GM19467 (cell line): ENCODE measurements around the gene FMO1.
"Not testable (repeated sequence)": the region's sequence is repeated elsewhere in the genome, so short reads cannot be mapped to it uniquely, and the experiment has no call there.

Experiments
- ATAC-seq: cut with Tn5 transposase; IDR thresholded peaks from one replicate; pipeline ENCODE4 v1.9.1; 2021; ENCODE audit warnings: mild to moderate bottlenecking, moderate library complexity; ENCODE audit not compliant: unreplicated experiment

FMO1 gene

GRCh38 chr1:171248302-171248701, at the start of gene FMO1:
TSS of gene FMO1 (plus strand) at chr1:171248494. CDS start at chr1:171258088, 9,594 bp downstream.
- no peak for ATAC-seq

GRCh38 chr1:171204296-171204695, 44.0 kb upstream of the FMO1 start:
- ATAC-seq, result no peak

GRCh38 chr1:171206204-171206977, 41.9 kb upstream of the FMO1 start:
- ATAC-seq, result no peak

- no peak for ATAC-seq
Measured at GRCh38 chr1:171206978-171207355, 41.3 kb upstream of the FMO1 start.

- no peak for ATAC-seq
Measured at GRCh38 chr1:171207377-171207776, 40.9 kb upstream of the FMO1 start.

GRCh38 chr1:171210355-171210754, 37.9 kb upstream of the FMO1 start:
- no peak for ATAC-seq

- no peak for ATAC-seq
Measured at GRCh38 chr1:171212607-171213351, 35.5 kb upstream of the FMO1 start.

- ATAC-seq, result no peak
Measured at GRCh38 chr1:171213559-171214454, 34.5 kb upstream of the FMO1 start.

- ATAC-seq, result no peak
Measured at GRCh38 chr1:171217658-171218443, 30.4 kb upstream of the FMO1 start.

GRCh38 chr1:171218661-171219060, 29.6 kb upstream of the FMO1 start:
- no peak for ATAC-seq

- ATAC-seq, result no peak
Measured at GRCh38 chr1:171219346-171220080, 28.8 kb upstream of the FMO1 start.

GRCh38 chr1:171220081-171220420, 28.2 kb upstream of the FMO1 start:
- ATAC-seq, result no peak

GRCh38 chr1:171220581-171221054, 27.7 kb upstream of the FMO1 start:
- no peak for ATAC-seq

GRCh38 chr1:171221665-171222591, 26.4 kb upstream of the FMO1 start:
- no peak for ATAC-seq

- ATAC-seq, result no peak
Measured at GRCh38 chr1:171222936-171223335, 25.4 kb upstream of the FMO1 start.

GRCh38 chr1:171224257-171224656, 24.0 kb upstream of the FMO1 start:
- ATAC-seq, result not testable (repeated sequence)

- peak; percentile 86 for ATAC-seq
Measured at GRCh38 chr1:171226747-171227370, 21.4 kb upstream of the FMO1 start.

- ATAC-seq, result no peak
Measured at GRCh38 chr1:171231326-171231725, 17.0 kb upstream of the FMO1 start.
